ENCODE measurements around the gene PTGER2. TPM values are rescaled to one million over a fixed set of nuclear protein-coding genes. Genes with fewer than 3 reads are reported as not detected.
A peak's percentile ranks its signal among the peaks of the same experiment; 100 is the strongest.

Gene PTGER2
- total and polyA plus RNA-seq, 9 donors, result 0.64 to 3.4 (median 1.3) TPM

GRCh38 chr14:52365071-52365470 lies 51.0 kb downstream of the PTGER2 start:
- H3K9me3 ChIP-seq (replicated peaks; ENCODE audit: control insufficient read depth, low read depth, low read length), result no peaks in the 10 kb centered on the region
- H3K36me3 ChIP-seq (ENCODE audit: control insufficient read depth, insufficient read depth, low read length), result no peaks in the 10 kb centered on the region
- no peak overlapping the region for H3K4me3 ChIP-seq (ENCODE audit: low read length)
- peak; percentile 63 for DNase-seq
- peaks cover 23% of the 10 kb centered on the region for H3K4me1 ChIP-seq (ENCODE audit: control insufficient read depth, insufficient read depth, low read length)
- no peaks in the 10 kb centered on the region for H3K27me3 ChIP-seq (ENCODE audit: control insufficient read depth, insufficient read depth, low read length)
- WGBS (ENCODE audit: insufficient coverage), result no CpG with 5 or more reads among the region's 1 CpG
- peak overlapping the region; percentile 23 for H3K27ac ChIP-seq (ENCODE audit: low read length)

- Histone ChIP-seq H3K27ac (ENCODE audit: low read length) (no peak overlapping the region), H3K4me3 (ENCODE audit: low read length) (no peak overlapping the region), H3K9me3 (replicated peaks; ENCODE audit: control insufficient read depth, low read depth, low read length) (no peaks in the 10 kb centered on the region), H3K4me1 (ENCODE audit: control insufficient read depth, insufficient read depth, low read length) (peaks cover 16% of the 10 kb centered on the region), H3K36me3 (ENCODE audit: control insufficient read depth, insufficient read depth, low read length) (no peaks in the 10 kb centered on the region), H3K27me3 (ENCODE audit: control insufficient read depth, insufficient read depth, low read length) (no peaks in the 10 kb centered on the region)
- no peak for DNase-seq
- no CpG with 5 or more reads among the region's 3 CpGs for WGBS (ENCODE audit: insufficient coverage)
These were observed 52.7 kb downstream of the PTGER2 start for GRCh38 chr14:52366796-52367315.

- Histone ChIP-seq H3K27ac (ENCODE audit: low read length) (no peak overlapping the region), H3K9me3 (replicated peaks; ENCODE audit: control insufficient read depth, low read depth, low read length) (no peaks in the 10 kb centered on the region), H3K27me3 (ENCODE audit: control insufficient read depth, insufficient read depth, low read length) (no peaks in the 10 kb centered on the region), H3K4me3 (ENCODE audit: low read length) (no peak overlapping the region), H3K36me3 (ENCODE audit: control insufficient read depth, insufficient read depth, low read length) (no peaks in the 10 kb centered on the region), H3K4me1 (ENCODE audit: control insufficient read depth, insufficient read depth, low read length) (peaks cover 8% of the 10 kb centered on the region)
- WGBS (ENCODE audit: insufficient coverage), result no CpG with 5 or more reads among the region's 3 CpGs
- peak; percentile 84 for DNase-seq
These were observed 55.2 kb downstream of the PTGER2 start for GRCh38 chr14:52369305-52369801.

GRCh38 chr14:52370406-52370935 lies 56.4 kb downstream of the PTGER2 start:
- H3K27me3 ChIP-seq (ENCODE audit: control insufficient read depth, insufficient read depth, low read length), result no peaks in the 10 kb centered on the region
- no peak for DNase-seq
- 100% methylated on average over 1 of the region's 4 CpGs for WGBS (ENCODE audit: insufficient coverage)
- no peaks in the 10 kb centered on the region for H3K9me3 ChIP-seq (replicated peaks; ENCODE audit: control insufficient read depth, low read depth, low read length)
- H3K4me3 ChIP-seq (ENCODE audit: low read length), result no peak overlapping the region
- peaks cover 4% of the 10 kb centered on the region for H3K4me1 ChIP-seq (ENCODE audit: control insufficient read depth, insufficient read depth, low read length)
- H3K36me3 ChIP-seq (ENCODE audit: control insufficient read depth, insufficient read depth, low read length), result no peaks in the 10 kb centered on the region
- H3K27ac ChIP-seq (ENCODE audit: low read length), result no peak overlapping the region

- no peaks in the 10 kb centered on the region for H3K4me1 ChIP-seq (ENCODE audit: control insufficient read depth, insufficient read depth, low read length)
- WGBS (ENCODE audit: insufficient coverage), result 83% methylated on average over 3 of the region's 3 CpGs
- no peak overlapping the region for H3K4me3 ChIP-seq (ENCODE audit: low read length)
- no peaks in the 10 kb centered on the region for H3K27me3 ChIP-seq (ENCODE audit: control insufficient read depth, insufficient read depth, low read length)
- no peak for DNase-seq
- no peaks in the 10 kb centered on the region for H3K36me3 ChIP-seq (ENCODE audit: control insufficient read depth, insufficient read depth, low read length)
- H3K9me3 ChIP-seq (replicated peaks; ENCODE audit: control insufficient read depth, low read depth, low read length), result no peaks in the 10 kb centered on the region
- H3K27ac ChIP-seq (ENCODE audit: low read length), result no peak overlapping the region
These were observed 63.8 kb downstream of the PTGER2 start for GRCh38 chr14:52377940-52378339.

Other genes starting within 250 kb of the PTGER2 start
- gene NID2, start 245.3 kb upstream of the PTGER2 start, total RNA-seq, result 96.3 TPM
- 100 to 1,000 TPM in 5 of 8 donors, 10 to 100 TPM in 3; 74.9 to 179 (median 112) TPM for gene NID2, start 245.3 kb upstream of the PTGER2 start, polyA plus RNA-seq (ENCODE audit: insufficient read depth in 1 of 8, insufficient read length in 8 of 8, low replicate concordance in 1 of 8)
- 0.40 TPM for gene PTGDR, start 46.6 kb upstream of the PTGER2 start, total RNA-seq
- under 1 TPM; 0.16 to 0.71 (median 0.42) TPM for gene PTGDR, start 46.6 kb upstream of the PTGER2 start, polyA plus RNA-seq (ENCODE audit: insufficient read depth in 1 of 8, insufficient read length in 8 of 8, low replicate concordance in 1 of 8)
- 5.8 TPM for gene TXNDC16, start 238.2 kb downstream of the PTGER2 start, total RNA-seq
- 1 to 10 TPM; 4.9 to 9.4 (median 6.7) TPM for gene TXNDC16, start 238.2 kb downstream of the PTGER2 start, polyA plus RNA-seq (ENCODE audit: insufficient read depth in 1 of 8, insufficient read length in 8 of 8, low replicate concordance in 1 of 8)
- gene GPR137C, start 238.5 kb downstream of the PTGER2 start, total RNA-seq, result 1.8 TPM
- gene GPR137C, start 238.5 kb downstream of the PTGER2 start, polyA plus RNA-seq (ENCODE audit: insufficient read depth in 1 of 8, insufficient read length in 8 of 8, low replicate concordance in 1 of 8), result 1 to 10 TPM; 2.7 to 4.5 (median 3.4) TPM

Data from muscle of leg (tissue), 11 donors.